HG03558 (cell line): Measurements from ENCODE around the gene POU2AF1.
"Not testable (repeated sequence)": the region's sequence is repeated elsewhere in the genome, so short reads cannot be mapped to it uniquely, and the experiment has no call there.

Source experiments
- ATAC-seq: cut with Tn5 transposase; IDR thresholded peaks from one replicate; pipeline ENCODE4 v1.9.1; 2021; ENCODE audit warnings: moderate number of reproducible peaks; ENCODE audit not compliant: unreplicated experiment; ENCODE audit errors: extremely low read depth

The POU2AF1 gene

GRCh38 chr11:111410951-111411350 lies 31.9 kb upstream of the POU2AF1 start:
- ATAC-seq = no peak

- peak; percentile 46 for ATAC-seq
Observed at GRCh38 chr11:111409915-111410314, 30.8 kb upstream of the POU2AF1 start.

- peak; percentile 32 for ATAC-seq
Observed at GRCh38 chr11:111408789-111409727, 30.0 kb upstream of the POU2AF1 start.

GRCh38 chr11:111407652-111408051 lies 28.6 kb upstream of the POU2AF1 start:
- no peak for ATAC-seq

- no peak for ATAC-seq
Observed at GRCh38 chr11:111406589-111406988, 27.5 kb upstream of the POU2AF1 start.

- ATAC-seq = no peak
Observed at GRCh38 chr11:111406091-111406490, 27.0 kb upstream of the POU2AF1 start.

- no peak for ATAC-seq
Observed at GRCh38 chr11:111405551-111405950, 26.5 kb upstream of the POU2AF1 start.

GRCh38 chr11:111403051-111403726 lies 24.1 kb upstream of the POU2AF1 start:
- no peak for ATAC-seq

GRCh38 chr11:111402411-111402810 lies 23.3 kb upstream of the POU2AF1 start:
- no peak for ATAC-seq

GRCh38 chr11:111401957-111402356 lies 22.9 kb upstream of the POU2AF1 start:
- ATAC-seq = not testable (repeated sequence)

- no peak for ATAC-seq
Observed at GRCh38 chr11:111400595-111400994, 21.5 kb upstream of the POU2AF1 start.

GRCh38 chr11:111399187-111400031 lies 20.3 kb upstream of the POU2AF1 start:
- no peak for ATAC-seq

GRCh38 chr11:111397034-111397433 lies 18.0 kb upstream of the POU2AF1 start:
- ATAC-seq = no peak

GRCh38 chr11:111395749-111396148 lies 16.7 kb upstream of the POU2AF1 start:
- no peak for ATAC-seq

GRCh38 chr11:111395081-111395480 lies 16.0 kb upstream of the POU2AF1 start:
- ATAC-seq = no peak

- not testable (repeated sequence) for ATAC-seq
Observed at GRCh38 chr11:111394147-111394546, 15.1 kb upstream of the POU2AF1 start.

GRCh38 chr11:111393585-111393984 lies 14.5 kb upstream of the POU2AF1 start:
- ATAC-seq = no peak

- ATAC-seq = no peak
Observed at GRCh38 chr11:111393096-111393495, 14.0 kb upstream of the POU2AF1 start.

- ATAC-seq = no peak
Observed at GRCh38 chr11:111392552-111392951, 13.5 kb upstream of the POU2AF1 start.

GRCh38 chr11:111391328-111392124 lies 12.5 kb upstream of the POU2AF1 start:
- no peak for ATAC-seq
